EH (cell line): ENCODE data around the gene CD180.

Experiments
- DNase-seq: peaks from one replicate; pipeline ENCODE4 v3.0.0-alpha.2; 2015; ENCODE audit warnings: low read depth

Gene CD180

GRCh38 chr5:67211926-67212325 lies 15.3 kb upstream of the CD180 start:
- DNase-seq = peak; percentile 83

GRCh38 chr5:67209141-67209771 lies 12.7 kb upstream of the CD180 start:
- DNase-seq = peak; percentile 67

GRCh38 chr5:67208403-67208802 lies 11.8 kb upstream of the CD180 start:
- no peak for DNase-seq

GRCh38 chr5:67206929-67207328 lies 10.3 kb upstream of the CD180 start:
- DNase-seq = no peak

GRCh38 chr5:67206461-67206860 lies 9.9 kb upstream of the CD180 start:
- no peak for DNase-seq

- no peak for DNase-seq
Observed at GRCh38 chr5:67205981-67206380, 9.4 kb upstream of the CD180 start.

GRCh38 chr5:67204821-67205220 lies 8.2 kb upstream of the CD180 start:
- DNase-seq = no peak

GRCh38 chr5:67203701-67204074 lies 7.1 kb upstream of the CD180 start:
- DNase-seq = no peak

- DNase-seq = no peak
Observed at GRCh38 chr5:67202828-67203227, 6.2 kb upstream of the CD180 start.

GRCh38 chr5:67201897-67202549 lies 5.4 kb upstream of the CD180 start:
- DNase-seq = no peak

- no peak for DNase-seq
Observed at GRCh38 chr5:67200809-67201562, 4.4 kb upstream of the CD180 start.

GRCh38 chr5:67199859-67200258 lies 3.3 kb upstream of the CD180 start:
- DNase-seq = no peak

- DNase-seq = no peak
Observed at GRCh38 chr5:67198917-67199316, 2.3 kb upstream of the CD180 start.

GRCh38 chr5:67197536-67197935 lies 937 bp upstream of the CD180 start:
- no peak for DNase-seq

GRCh38 chr5:67195406-67196275 lies 958 bp downstream of the CD180 start:
- DNase-seq = no peak

- DNase-seq = no peak
Observed at GRCh38 chr5:67194166-67194565, 2.4 kb downstream of the CD180 start.

- no peak for DNase-seq
Observed at GRCh38 chr5:67193439-67193807, 3.2 kb downstream of the CD180 start.

- DNase-seq = no peak
Observed at GRCh38 chr5:67192719-67193438, 3.7 kb downstream of the CD180 start.

GRCh38 chr5:67190861-67191260 lies 5.7 kb downstream of the CD180 start:
- peak; percentile 26 for DNase-seq

- no peak for DNase-seq
Observed at GRCh38 chr5:67190410-67190809, 6.2 kb downstream of the CD180 start.

- DNase-seq = no peak
Observed at GRCh38 chr5:67189931-67190330, 6.7 kb downstream of the CD180 start.

- no peak for DNase-seq
Observed at GRCh38 chr5:67189079-67189354, 7.6 kb downstream of the CD180 start.
